Chondrocyte (in vitro differentiated cells): ENCODE results near the gene GLB1L2. TPM values are rescaled to one million over a fixed set of nuclear protein-coding genes. Genes with fewer than 3 reads are reported as not detected.
"Not testable (repeated sequence)": the region's sequence is repeated elsewhere in the genome, so short reads cannot be mapped to it uniquely, and the experiment has no call there.

ENCODE experiments used
- DNase-seq: peaks from one replicate; pipeline ENCODE4 v3.0.0; 2021; ENCODE audit warnings: mixed read lengths, low spot score
- H3K27ac Mint-ChIP-seq: one replicate; pipeline ENCODE4 v1.8.0; 2021; ENCODE audit warnings: mild to moderate bottlenecking, moderate library complexity, mixed read lengths; ENCODE audit not compliant: unreplicated experiment
- H3K27me3 Mint-ChIP-seq: 2 replicates; pipeline ENCODE4 v1.8.0; 2021; ENCODE audit warnings: low read depth, mixed read lengths
- H3K36me3 Mint-ChIP-seq: 2 replicates; pipeline ENCODE4 v1.8.0; 2021; ENCODE audit warnings: low read depth, mixed read lengths
- H3K4me1 Mint-ChIP-seq: 2 replicates; pipeline ENCODE4 v1.8.0; 2021; ENCODE audit warnings: low read depth, mild to moderate bottlenecking, mixed read lengths
- H3K4me3 Mint-ChIP-seq: one replicate; pipeline ENCODE4 v1.8.0; 2021; ENCODE audit warnings: mild to moderate bottlenecking, moderate library complexity, mixed read lengths; ENCODE audit not compliant: unreplicated experiment
- H3K9me3 Mint-ChIP-seq: 2 replicates; pipeline ENCODE4 v1.8.0; 2021; ENCODE audit warnings: low read depth, mixed read lengths
- CTCF ChIP-seq: fragments of 200-600 bp; sonication (generic); IDR thresholded peaks from 2 replicates; pipeline ENCODE4 v1.5.0; 2021; ENCODE audit warnings: antibody characterized with exemption, mild to moderate bottlenecking, moderate library complexity
- long read RNA-seq: library from polyadenylated mRNA; stranded (forward); transcript quantifications from one replicate; pipeline ENCODE4 v2.0.0, GENCODE V29; 2021
- total RNA-seq: library from RNA; stranded (reverse); gene quantifications from 3 replicates; pipeline ENCODE4 v1.2.1, GENCODE V29; 2021

Gene GLB1L2
- 0.34 to 0.74 TPM (median 0.35 TPM) in 3 replicates for total RNA-seq
- long read RNA-seq, partial matches to known transcripts, result 0 of 1 reads
- long read RNA-seq, other reads (novel, unspliced or antisense), result 1 of 1 reads

- no peaks in the 10 kb centered on the region for H3K9me3 Mint-ChIP-seq
- peaks cover 12% of the 10 kb centered on the region for H3K4me1 Mint-ChIP-seq
- peaks cover 3% of the 10 kb centered on the region for H3K36me3 Mint-ChIP-seq
- peaks cover 59% of the 10 kb centered on the region for H3K27me3 Mint-ChIP-seq
- no peak for TF ChIP-seq CTCF
- H3K27ac Mint-ChIP-seq, result no peak within 1 kb of the TSS
- H3K4me3 Mint-ChIP-seq, result peak within 1 kb of the TSS; percentile 72
- no peak for DNase-seq
Measured at GRCh38 chr11:134331354-134332188, at the start of gene GLB1L2. Gene GLB1L2, plus strand, starts transcription at chr11:134331988. Its CDS starts 74 bp downstream, at chr11:134332062.

GRCh38 chr11:134282121-134283045, 49.4 kb upstream of the GLB1L2 start:
- no peak for TF ChIP-seq CTCF
- peaks cover 37% of the 10 kb centered on the region for H3K27me3 Mint-ChIP-seq
- peaks cover 4% of the 10 kb centered on the region for H3K9me3 Mint-ChIP-seq
- no peaks in the 10 kb centered on the region for H3K36me3 Mint-ChIP-seq
- no peak for DNase-seq
- no peak overlapping the region for H3K4me3 Mint-ChIP-seq
- no peak overlapping the region for H3K27ac Mint-ChIP-seq
- H3K4me1 Mint-ChIP-seq, result no peaks in the 10 kb centered on the region

- H3K4me1 Mint-ChIP-seq, result no peaks in the 10 kb centered on the region
- no peak overlapping the region for H3K27ac Mint-ChIP-seq
- no peak for TF ChIP-seq CTCF
- H3K27me3 Mint-ChIP-seq, result peaks cover 26% of the 10 kb centered on the region
- H3K4me3 Mint-ChIP-seq, result no peak overlapping the region
- DNase-seq, result no peak
- H3K36me3 Mint-ChIP-seq, result no peaks in the 10 kb centered on the region
- H3K9me3 Mint-ChIP-seq, result peaks cover 2% of the 10 kb centered on the region
Measured at GRCh38 chr11:134283461-134284230, 48.1 kb upstream of the GLB1L2 start.

- DNase-seq, H3K9me3 Mint-ChIP-seq, H3K4me1 Mint-ChIP-seq, H3K36me3 Mint-ChIP-seq, H3K27ac Mint-ChIP-seq, H3K4me3 Mint-ChIP-seq: not testable (repeated sequence)
- peaks cover 26% of the 10 kb centered on the region for H3K27me3 Mint-ChIP-seq
Measured at GRCh38 chr11:134284349-134284748, 47.4 kb upstream of the GLB1L2 start.

GRCh38 chr11:134287561-134287960, 44.2 kb upstream of the GLB1L2 start:
- peaks cover 28% of the 10 kb centered on the region for H3K27me3 Mint-ChIP-seq
- no peaks in the 10 kb centered on the region for H3K9me3 Mint-ChIP-seq
- TF ChIP-seq CTCF, result no peak
- no peak overlapping the region for H3K4me3 Mint-ChIP-seq
- no peaks in the 10 kb centered on the region for H3K4me1 Mint-ChIP-seq
- no peaks in the 10 kb centered on the region for H3K36me3 Mint-ChIP-seq
- no peak for DNase-seq
- no peak overlapping the region for H3K27ac Mint-ChIP-seq
